Measurements from ENCODE around the gene FRMD4B.
"Not testable (repeated sequence)": the region's sequence is repeated elsewhere in the genome, so short reads cannot be mapped to it uniquely, and the experiment has no call there.

DNA sequence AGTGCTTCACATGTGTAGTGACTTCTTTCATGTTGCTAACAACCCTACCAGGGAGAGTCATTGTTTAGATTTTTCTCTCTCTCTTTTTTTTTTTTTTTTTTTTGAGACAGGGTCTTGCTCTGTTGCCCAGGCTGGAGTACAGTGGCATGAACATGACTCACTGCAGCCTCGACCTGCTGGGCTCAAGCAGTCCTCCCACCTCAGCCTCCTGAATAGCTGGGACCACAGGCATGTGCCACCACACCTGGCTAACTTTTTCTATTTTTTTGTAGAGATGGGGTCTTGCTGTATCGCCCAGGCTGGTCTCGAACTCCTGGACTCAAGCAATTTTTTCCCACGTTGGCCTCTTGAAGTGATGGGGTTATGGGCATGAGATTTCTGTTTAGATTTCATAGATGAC is 63.4 kb downstream of the FRMD4B start:
- TF ChIP-seq POLR2AphosphoS5, POLR2A (IDR thresholded peaks at IDR 0.05): not testable (repeated sequence)
- TF ChIP-seq, protein P1, sequence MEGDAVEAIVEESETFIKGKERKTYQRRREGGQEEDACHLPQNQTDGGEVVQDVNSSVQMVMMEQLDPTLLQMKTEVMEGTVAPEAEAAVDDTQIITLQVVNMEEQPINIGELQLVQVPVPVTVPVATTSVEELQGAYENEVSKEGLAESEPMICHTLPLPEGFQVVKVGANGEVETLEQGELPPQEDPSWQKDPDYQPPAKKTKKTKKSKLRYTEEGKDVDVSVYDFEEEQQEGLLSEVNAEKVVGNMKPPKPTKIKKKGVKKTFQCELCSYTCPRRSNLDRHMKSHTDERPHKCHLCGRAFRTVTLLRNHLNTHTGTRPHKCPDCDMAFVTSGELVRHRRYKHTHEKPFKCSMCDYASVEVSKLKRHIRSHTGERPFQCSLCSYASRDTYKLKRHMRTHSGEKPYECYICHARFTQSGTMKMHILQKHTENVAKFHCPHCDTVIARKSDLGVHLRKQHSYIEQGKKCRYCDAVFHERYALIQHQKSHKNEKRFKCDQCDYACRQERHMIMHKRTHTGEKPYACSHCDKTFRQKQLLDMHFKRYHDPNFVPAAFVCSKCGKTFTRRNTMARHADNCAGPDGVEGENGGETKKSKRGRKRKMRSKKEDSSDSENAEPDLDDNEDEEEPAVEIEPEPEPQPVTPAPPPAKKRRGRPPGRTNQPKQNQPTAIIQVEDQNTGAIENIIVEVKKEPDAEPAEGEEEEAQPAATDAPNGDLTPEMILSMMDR (IDR thresholded peaks at IDR 0.05) = not testable (repeated sequence)

Data from upper lobe of left lung (tissue), 4 donors.